HepG2 (cell line): Measurements from ENCODE around the gene TTC31. TPM values are rescaled to one million over a fixed set of nuclear protein-coding genes. Genes with fewer than 3 reads are reported as not detected.
A peak's percentile ranks its signal among the peaks of the same experiment; 100 is the strongest.

Source experiments
- HDAC1 ChIP-seq: sonication (generic); formaldehyde crosslinking; IDR thresholded peaks from 2 replicates; pipeline ENCODE4 v1.5.1; 2020; ENCODE audit warnings: mild to moderate bottlenecking, missing genetic modification reagents
- ISL2 ChIP-seq: sonication (generic); formaldehyde crosslinking; IDR thresholded peaks from 2 replicates; pipeline ENCODE4 v1.5.0; 2020; ENCODE audit warnings: missing genetic modification reagents
- MAZ ChIP-seq, 2 experiments: sonication (generic) in 1 of 2; formaldehyde crosslinking in 1 of 2; IDR thresholded peaks; 2 replicates each; pipeline versions ENCODE4 v1.5.0 to v1.6.1; 2012 to 2020; ENCODE audit warnings: low read depth in 2 of 2, mild to moderate bottlenecking in 2 of 2, borderline replicate concordance in 1 of 2, improper control_type of control experiment in 1 of 2, low read length in 1 of 2, missing genetic modification reagents in 1 of 2, moderate library complexity in 1 of 2
- RBFOX2 ChIP-seq: fragments of 200-400 bp; formaldehyde crosslinking; IDR thresholded peaks from 2 replicates; pipeline ENCODE4 v1.6.1; 2017; ENCODE audit warnings: low read depth, mild to moderate bottlenecking, low read length
- SRSF1 ChIP-seq: fragments of 200-400 bp; formaldehyde crosslinking; optimal IDR thresholded peaks from 2 replicates; pipeline ENCODE3; 2017; ENCODE audit warnings: mild to moderate bottlenecking, low read depth, low read length, moderate library complexity
- TBX2 ChIP-seq: sonication (generic); formaldehyde crosslinking; IDR thresholded peaks from 2 replicates; pipeline ENCODE4 v1.5.0; 2020; ENCODE audit warnings: missing genetic modification reagents, mild to moderate bottlenecking, borderline replicate concordance
- ZMYM2 ChIP-seq: sonication (generic); formaldehyde crosslinking; IDR thresholded peaks from 2 replicates; pipeline ENCODE4 v1.8.0; 2022; ENCODE audit warnings: mild to moderate bottlenecking, missing genetic modification reagents
- ZNF562 ChIP-seq: sonication (generic); formaldehyde crosslinking; IDR thresholded peaks from 2 replicates; pipeline ENCODE4 v1.8.0; 2022; ENCODE audit warnings: missing genetic modification reagents, borderline replicate concordance
- ZNF687 ChIP-seq: sonication (generic); formaldehyde crosslinking; IDR thresholded peaks from 2 replicates; pipeline ENCODE4 v1.5.1; 2020; ENCODE audit warnings: mild to moderate bottlenecking, missing genetic modification reagents, moderate library complexity
- ZNF709 ChIP-seq: sonication (generic); formaldehyde crosslinking; IDR thresholded peaks from 2 replicates; pipeline ENCODE4 v1.5.0; 2020; ENCODE audit warnings: mild to moderate bottlenecking, missing genetic modification reagents
- ZNF792 ChIP-seq: IDR thresholded peaks from 2 replicates; pipeline ENCODE4 v1.6.1; 2016
- polyA plus RNA-seq, 8 experiments: library from polyadenylated mRNA; depleted of rRNA in 3 of 8; stranded (reverse) in 7 of 8; unstranded in 1 of 8; fragments of >200 nt; fragmentation: Illumina TruSeq in 4 of 8; extraction: Trizol in 4 of 8; gene quantifications; 2 replicates each; pipeline versions ENCODE4 v1.2.1 to v1.2.3, GENCODE V29; 2011 to 2016; ENCODE audit warnings: low read depth in 4 of 8, missing spikeins in 1 of 8, mixed read lengths in 1 of 8; ENCODE audit not compliant: insufficient read depth in 1 of 8
- total RNA-seq, 5 experiments: library from RNA; depleted of rRNA; stranded (reverse); fragments of >200 nt; fragmentation: Illumina TruSeq; extraction: Trizol; gene quantifications; 2 replicates each; pipeline ENCODE4 v1.2.3, GENCODE V29; 2016; ENCODE audit warnings: low read depth in 1 of 5
- TF ChIP-seq, protein P1 (sequence below): sonication (generic); formaldehyde crosslinking; conservative IDR thresholded peaks from 2 replicates; pipeline ENCODE4 v1.8.1; 2023; ENCODE audit warnings: missing genetic modification reagents
- TF ChIP-seq, protein P2 (sequence below): sonication (generic); formaldehyde crosslinking; IDR thresholded peaks from 2 replicates; pipeline ENCODE4 v1.5.0; 2020; ENCODE audit warnings: mild to moderate bottlenecking, missing genetic modification reagents, borderline replicate concordance
- TF ChIP-seq, protein P3 (sequence below): sonication (generic); formaldehyde crosslinking; IDR thresholded peaks from 2 replicates; pipeline ENCODE4 v1.4.0; 2020; ENCODE audit warnings: missing genetic modification reagents, low read depth, mild to moderate bottlenecking, borderline replicate concordance
- TF ChIP-seq, protein P4 (sequence below): sonication (generic); formaldehyde crosslinking; IDR thresholded peaks from 2 replicates; pipeline ENCODE4 v1.8.0; 2023; ENCODE audit warnings: mild to moderate bottlenecking, missing genetic modification reagents

TTC31 gene
- total and polyA plus RNA-seq, 2 of the 13 experiments (the other 11 are each of a cell fraction or from before 2014, with no cell fraction given), result 28.3 to 39.5 TPM

GRCh38 chr2:74512744-74513604, 30.1 kb downstream of the TTC31 start (continued):
- TF ChIP-seq ZNF709 (CRISPR knock-in tag) (peak; percentile 55; the same call in 1 of the 2 replicates), ZMYM2 (no peak), HDAC1 (peak; percentile 31; the same call in 1 of the 2 replicates), ISL2 (CRISPR knock-in tag) (0 out of 2 replicates have a peak, but pooled peaks have one; percentile 12), ZNF792 (no peak), RBFOX2 (peak; percentile 64), ZNF562 (CRISPR knock-in tag) (0 out of 2 replicates have a peak, but pooled peaks have one; percentile 10), TBX2 (CRISPR knock-in tag) (peak; percentile 57), SRSF1 (peak; percentile 98), ZNF687 (CRISPR knock-in tag) (peak; percentile 83), MAZ (IDR thresholded peaks at IDR 0.05; ENCODE audit: borderline replicate concordance, low read depth, low read length) (no peak), MAZ (CRISPR knock-in tag; IDR thresholded peaks at IDR 0.05; ENCODE audit: low read depth) (peak; percentile 48; the same call in 1 of the 2 replicates)
- TF ChIP-seq, protein P1, sequence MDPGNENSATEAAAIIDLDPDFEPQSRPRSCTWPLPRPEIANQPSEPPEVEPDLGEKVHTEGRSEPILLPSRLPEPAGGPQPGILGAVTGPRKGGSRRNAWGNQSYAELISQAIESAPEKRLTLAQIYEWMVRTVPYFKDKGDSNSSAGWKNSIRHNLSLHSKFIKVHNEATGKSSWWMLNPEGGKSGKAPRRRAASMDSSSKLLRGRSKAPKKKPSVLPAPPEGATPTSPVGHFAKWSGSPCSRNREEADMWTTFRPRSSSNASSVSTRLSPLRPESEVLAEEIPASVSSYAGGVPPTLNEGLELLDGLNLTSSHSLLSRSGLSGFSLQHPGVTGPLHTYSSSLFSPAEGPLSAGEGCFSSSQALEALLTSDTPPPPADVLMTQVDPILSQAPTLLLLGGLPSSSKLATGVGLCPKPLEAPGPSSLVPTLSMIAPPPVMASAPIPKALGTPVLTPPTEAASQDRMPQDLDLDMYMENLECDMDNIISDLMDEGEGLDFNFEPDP (CRISPR knock-in tag), result no peak
- TF ChIP-seq, protein P2, sequence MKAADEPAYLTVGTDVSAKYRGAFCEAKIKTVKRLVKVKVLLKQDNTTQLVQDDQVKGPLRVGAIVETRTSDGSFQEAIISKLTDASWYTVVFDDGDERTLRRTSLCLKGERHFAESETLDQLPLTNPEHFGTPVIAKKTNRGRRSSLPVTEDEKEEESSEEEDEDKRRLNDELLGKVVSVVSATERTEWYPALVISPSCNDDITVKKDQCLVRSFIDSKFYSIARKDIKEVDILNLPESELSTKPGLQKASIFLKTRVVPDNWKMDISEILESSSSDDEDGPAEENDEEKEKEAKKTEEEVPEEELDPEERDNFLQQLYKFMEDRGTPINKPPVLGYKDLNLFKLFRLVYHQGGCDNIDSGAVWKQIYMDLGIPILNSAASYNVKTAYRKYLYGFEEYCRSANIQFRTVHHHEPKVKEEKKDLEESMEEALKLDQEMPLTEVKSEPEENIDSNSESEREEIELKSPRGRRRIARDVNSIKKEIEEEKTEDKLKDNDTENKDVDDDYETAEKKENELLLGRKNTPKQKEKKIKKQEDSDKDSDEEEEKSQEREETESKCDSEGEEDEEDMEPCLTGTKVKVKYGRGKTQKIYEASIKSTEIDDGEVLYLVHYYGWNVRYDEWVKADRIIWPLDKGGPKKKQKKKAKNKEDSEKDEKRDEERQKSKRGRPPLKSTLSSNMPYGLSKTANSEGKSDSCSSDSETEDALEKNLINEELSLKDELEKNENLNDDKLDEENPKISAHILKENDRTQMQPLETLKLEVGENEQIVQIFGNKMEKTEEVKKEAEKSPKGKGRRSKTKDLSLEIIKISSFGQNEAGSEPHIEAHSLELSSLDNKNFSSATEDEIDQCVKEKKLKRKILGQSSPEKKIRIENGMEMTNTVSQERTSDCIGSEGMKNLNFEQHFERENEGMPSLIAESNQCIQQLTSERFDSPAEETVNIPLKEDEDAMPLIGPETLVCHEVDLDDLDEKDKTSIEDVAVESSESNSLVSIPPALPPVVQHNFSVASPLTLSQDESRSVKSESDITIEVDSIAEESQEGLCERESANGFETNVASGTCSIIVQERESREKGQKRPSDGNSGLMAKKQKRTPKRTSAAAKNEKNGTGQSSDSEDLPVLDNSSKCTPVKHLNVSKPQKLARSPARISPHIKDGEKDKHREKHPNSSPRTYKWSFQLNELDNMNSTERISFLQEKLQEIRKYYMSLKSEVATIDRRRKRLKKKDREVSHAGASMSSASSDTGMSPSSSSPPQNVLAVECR, result peak; percentile 54; the same call in 1 of the 2 replicates
- TF ChIP-seq, protein P3, sequence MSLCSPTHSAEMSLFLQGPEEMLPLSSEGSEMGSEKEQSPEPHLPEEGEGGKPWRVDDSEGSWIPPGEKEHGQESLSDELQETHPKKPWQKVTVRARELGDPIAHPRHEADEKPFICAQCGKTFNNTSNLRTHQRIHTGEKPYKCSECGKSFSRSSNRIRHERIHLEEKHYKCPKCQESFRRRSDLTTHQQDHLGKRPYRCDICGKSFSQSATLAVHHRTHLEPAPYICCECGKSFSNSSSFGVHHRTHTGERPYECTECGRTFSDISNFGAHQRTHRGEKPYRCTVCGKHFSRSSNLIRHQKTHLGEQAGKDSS (CRISPR knock-in tag), result peak; percentile 25; the same call in 1 of the 2 replicates
- TF ChIP-seq, protein P4, sequence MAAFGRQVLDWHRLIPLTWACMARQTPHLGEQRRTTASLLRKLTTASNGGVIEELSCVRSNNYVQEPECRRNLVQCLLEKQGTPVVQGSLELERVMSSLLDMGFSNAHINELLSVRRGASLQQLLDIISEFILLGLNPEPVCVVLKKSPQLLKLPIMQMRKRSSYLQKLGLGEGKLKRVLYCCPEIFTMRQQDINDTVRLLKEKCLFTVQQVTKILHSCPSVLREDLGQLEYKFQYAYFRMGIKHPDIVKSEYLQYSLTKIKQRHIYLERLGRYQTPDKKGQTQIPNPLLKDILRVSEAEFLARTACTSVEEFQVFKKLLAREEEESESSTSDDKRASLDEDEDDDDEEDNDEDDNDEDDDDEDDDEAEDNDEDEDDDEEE (CRISPR knock-in tag), result 0 out of 2 replicates have a peak, but pooled peaks have one; percentile 40
